Karpas-422 (cell line): Measurements from ENCODE around the gene ANP32A. TPM values are rescaled to one million over a fixed set of nuclear protein-coding genes. Genes with fewer than 3 reads are reported as not detected.

Source experiments
- DNase-seq: peaks from one replicate; pipeline ENCODE4 v3.0.0-alpha.2; 2015
- H2AFZ ChIP-seq: fragments of 200-600 bp; sonication (generic); 2 replicates; pipeline ENCODE4 v1.6.1; 2014; ENCODE audit warnings: antibody characterized with exemption, low read length, mixed read lengths
- H3K27ac ChIP-seq: fragments of 200-600 bp; sonication (generic); 2 replicates; pipeline ENCODE4 v1.5.1; 2014; ENCODE audit warnings: mild to moderate bottlenecking, low read length, moderate library complexity
- H3K27me3 ChIP-seq: fragments of 200-600 bp; sonication (generic); 2 replicates; pipeline ENCODE4 v1.6.1; 2014; ENCODE audit warnings: low read length, mixed read lengths
- H3K36me3 ChIP-seq: fragments of 200-600 bp; sonication (generic); 2 replicates; pipeline ENCODE4 v1.6.1; 2014; ENCODE audit warnings: low read length, mixed read lengths; ENCODE audit not compliant: insufficient read depth
- H3K4me1 ChIP-seq: fragments of 200-600 bp; sonication (generic); 2 replicates; pipeline ENCODE4 v1.6.1; 2014; ENCODE audit warnings: mild to moderate bottlenecking, low read length, mixed read lengths
- H3K4me2 ChIP-seq: fragments of 200-600 bp; sonication (generic); 2 replicates; pipeline ENCODE4 v1.6.1; 2014; ENCODE audit warnings: low read length, low read depth, mild to moderate bottlenecking; ENCODE audit not compliant: poor library complexity, severe bottlenecking
- H3K4me3 ChIP-seq: fragments of 200-600 bp; sonication (generic); 2 replicates; pipeline ENCODE4 v1.5.1; 2014; ENCODE audit warnings: mild to moderate bottlenecking, antibody characterized with exemption, low read length, mixed read lengths
- H3K79me2 ChIP-seq: fragments of 200-600 bp; sonication (generic); 2 replicates; pipeline ENCODE4 v1.6.1; 2014; ENCODE audit warnings: mild to moderate bottlenecking, low read length, mixed read lengths
- H3K9ac ChIP-seq: fragments of 200-600 bp; sonication (generic); 2 replicates; pipeline ENCODE4 v1.6.0; 2014; ENCODE audit warnings: low read length
- H3K9me2 ChIP-seq: fragments of 200-600 bp; sonication (generic), shearing (Covaris generic); replicated peaks from 2 replicates; pipeline ENCODE4 v1.6.0; 2014; ENCODE audit warnings: mild to moderate bottlenecking, low read length, moderate library complexity; ENCODE audit not compliant: insufficient read depth
- H3K9me3 ChIP-seq: fragments of 300-700, 200-600 bp; sonication (generic); 2 replicates; pipeline ENCODE4 v1.6.1; 2014; ENCODE audit warnings: low read length, mixed read lengths
- H4K20me1 ChIP-seq: fragments of 200-600 bp; sonication (generic); 2 replicates; pipeline ENCODE4 v1.6.1; 2014; ENCODE audit warnings: mild to moderate bottlenecking, antibody characterized with exemption, low read length, low read depth; ENCODE audit not compliant: insufficient read depth
- total RNA-seq: library from RNA; depleted of rRNA; stranded (reverse); fragments of >200 nt; shearing (Covaris generic); gene quantifications from 2 replicates; pipeline ENCODE4 v1.2.3, GENCODE V29; 2014; ENCODE audit warnings: low replicate concordance

Gene ANP32A
- total RNA-seq, 1 experiment from 2014 or later = 99.5 TPM

DNA sequence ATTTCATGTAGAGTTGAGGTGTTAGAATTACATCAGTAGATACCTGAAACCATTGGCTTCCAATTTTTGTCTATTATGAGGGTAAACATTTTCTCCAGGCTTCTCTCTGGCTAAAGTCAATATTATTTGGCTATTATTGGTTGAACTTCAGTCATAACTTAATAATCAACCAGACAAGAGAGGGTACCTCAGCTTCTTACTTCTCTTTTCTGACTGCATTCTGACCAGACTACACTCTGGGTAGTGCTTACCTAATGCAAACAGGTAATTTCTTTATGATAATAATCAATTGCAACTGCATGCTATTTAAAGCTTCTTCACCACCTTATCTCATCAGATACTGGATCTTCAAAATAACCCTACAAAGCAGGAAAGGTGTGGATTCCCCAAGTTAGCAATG is 85.1 kb downstream of the ANP32A start:
- Histone ChIP-seq H3K4me1 (peaks cover 5% of the 10 kb centered on the region), H3K27ac (no peak overlapping the region), H3K27me3 (no peaks in the 10 kb centered on the region), H3K79me2 (no peaks in the 10 kb centered on the region), H2AFZ (no peak overlapping the region), H3K4me2 (no peak overlapping the region), H3K9me2 (no peaks in the 10 kb centered on the region), H3K4me3 (no peak overlapping the region), H4K20me1 (no peaks in the 10 kb centered on the region), H3K9ac (no peak overlapping the region), H3K9me3 (no peaks in the 10 kb centered on the region), H3K36me3 (no peaks in the 10 kb centered on the region)
- peak; percentile 31 for DNase-seq

DNA sequence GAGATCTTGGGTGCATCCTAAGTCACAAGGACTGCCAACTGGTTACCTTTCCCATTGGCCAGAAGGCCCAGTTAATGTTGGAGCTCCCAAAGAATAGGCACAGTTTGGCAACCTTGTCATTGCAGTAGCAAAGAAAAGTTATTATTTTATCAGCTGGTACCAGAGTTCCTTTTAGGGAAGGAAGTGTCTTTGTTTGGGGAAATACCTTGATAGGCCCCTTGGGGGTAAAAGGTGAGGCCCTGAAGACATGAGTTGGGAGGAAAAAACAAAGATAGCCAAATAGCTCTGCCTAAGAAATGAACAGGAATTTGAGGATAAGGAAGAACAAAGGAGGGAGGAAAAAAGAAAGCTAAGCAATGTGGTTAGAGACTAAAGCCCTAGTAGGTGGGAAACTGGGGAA is 85.8 kb downstream of the ANP32A start:
- DNase-seq = peak; percentile 35
- Histone ChIP-seq H2AFZ (no peak overlapping the region), H4K20me1 (no peaks in the 10 kb centered on the region), H3K4me3 (no peak overlapping the region), H3K9me3 (no peaks in the 10 kb centered on the region), H3K36me3 (no peaks in the 10 kb centered on the region), H3K9ac (no peak overlapping the region), H3K27ac (no peak overlapping the region), H3K79me2 (no peaks in the 10 kb centered on the region), H3K4me2 (no peak overlapping the region), H3K27me3 (no peaks in the 10 kb centered on the region), H3K4me1 (peaks cover 5% of the 10 kb centered on the region), H3K9me2 (no peaks in the 10 kb centered on the region)

DNA sequence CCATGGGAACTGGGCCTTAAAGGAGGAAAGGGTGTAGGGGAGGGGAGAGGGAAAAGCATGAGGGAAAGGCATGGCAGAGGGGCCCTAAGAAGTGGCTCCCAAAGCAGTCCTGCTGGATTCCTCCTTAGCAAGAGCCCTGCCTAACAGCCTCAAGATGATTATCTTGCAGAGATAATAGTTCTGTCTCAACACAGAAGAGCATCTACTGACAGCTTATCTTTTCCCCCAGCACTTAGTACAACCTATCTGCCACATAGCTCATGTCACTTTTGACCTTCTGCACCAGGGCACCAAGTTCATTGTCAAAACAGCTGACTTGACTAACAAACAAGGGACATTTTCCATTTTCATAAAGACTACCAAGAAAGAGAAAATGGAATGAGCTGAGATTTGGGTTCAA is 86.3 kb downstream of the ANP32A start:
- Histone ChIP-seq H3K9ac (no peak overlapping the region), H3K4me1 (peaks cover 5% of the 10 kb centered on the region), H4K20me1 (no peaks in the 10 kb centered on the region), H3K79me2 (no peaks in the 10 kb centered on the region), H3K4me2 (no peak overlapping the region), H2AFZ (no peak overlapping the region), H3K4me3 (no peak overlapping the region), H3K27me3 (no peaks in the 10 kb centered on the region), H3K9me2 (no peaks in the 10 kb centered on the region), H3K27ac (no peak overlapping the region), H3K36me3 (no peaks in the 10 kb centered on the region), H3K9me3 (no peaks in the 10 kb centered on the region)
- peak; percentile 22 for DNase-seq

DNA sequence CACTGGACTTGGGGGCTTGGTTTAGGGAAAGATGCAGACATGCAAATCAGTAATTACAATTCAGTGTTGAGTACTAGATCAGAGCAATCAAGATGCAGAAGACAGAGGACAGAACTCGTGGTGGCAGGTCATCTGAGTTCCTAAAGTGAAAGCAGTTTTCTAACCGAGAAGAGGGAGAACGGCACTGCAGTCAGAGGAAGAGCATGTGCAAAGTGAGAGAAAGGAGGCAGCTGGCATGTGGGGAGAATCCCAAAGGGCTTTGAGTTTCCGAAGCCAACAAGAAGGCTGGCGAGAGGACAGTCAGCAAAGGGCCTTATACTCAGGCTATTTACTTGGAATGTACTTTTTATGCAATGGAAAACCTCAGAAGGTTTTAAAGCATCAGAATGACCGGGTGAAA is 87.0 kb downstream of the ANP32A start:
- Histone ChIP-seq H3K9me3 (no peaks in the 10 kb centered on the region), H3K27me3 (no peaks in the 10 kb centered on the region), H3K4me2 (peak overlapping the region; percentile 26), H3K9ac (no peak overlapping the region), H3K27ac (no peak overlapping the region), H4K20me1 (no peaks in the 10 kb centered on the region), H3K4me1 (peaks cover 5% of the 10 kb centered on the region), H2AFZ (no peak overlapping the region), H3K9me2 (no peaks in the 10 kb centered on the region), H3K79me2 (no peaks in the 10 kb centered on the region), H3K36me3 (no peaks in the 10 kb centered on the region), H3K4me3 (no peak overlapping the region)
- DNase-seq = peak; percentile 36

DNA sequence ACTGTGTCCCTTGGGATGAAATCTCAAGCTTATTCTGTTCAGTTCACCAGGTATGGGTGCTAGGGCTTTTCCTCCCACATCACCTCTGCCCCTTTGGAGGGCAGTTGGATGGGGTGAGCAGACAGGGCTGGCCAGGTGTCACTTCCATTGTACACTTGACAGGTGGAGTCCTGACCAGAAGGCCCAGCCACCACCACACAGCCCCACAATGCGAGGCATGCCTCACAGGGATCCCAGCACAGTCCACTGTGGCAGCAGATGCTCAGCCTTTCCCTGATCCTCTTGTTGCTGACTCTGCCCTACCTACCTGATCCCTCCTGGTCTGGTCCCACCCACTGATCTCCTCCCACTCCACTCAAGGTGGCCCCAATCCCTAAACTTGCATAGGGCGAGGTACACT is 88.2 kb downstream of the ANP32A start:
- Histone ChIP-seq H3K9me3 (no peaks in the 10 kb centered on the region), H3K4me1 (peaks cover 5% of the 10 kb centered on the region), H3K9ac (no peak overlapping the region), H3K79me2 (no peaks in the 10 kb centered on the region), H3K4me2 (no peak overlapping the region), H3K4me3 (no peak overlapping the region), H3K9me2 (no peaks in the 10 kb centered on the region), H2AFZ (no peak overlapping the region), H3K27ac (no peak overlapping the region), H3K36me3 (no peaks in the 10 kb centered on the region), H4K20me1 (no peaks in the 10 kb centered on the region; the same call in 1 of the 2 replicates), H3K27me3 (no peaks in the 10 kb centered on the region)
- no peak for DNase-seq

DNA sequence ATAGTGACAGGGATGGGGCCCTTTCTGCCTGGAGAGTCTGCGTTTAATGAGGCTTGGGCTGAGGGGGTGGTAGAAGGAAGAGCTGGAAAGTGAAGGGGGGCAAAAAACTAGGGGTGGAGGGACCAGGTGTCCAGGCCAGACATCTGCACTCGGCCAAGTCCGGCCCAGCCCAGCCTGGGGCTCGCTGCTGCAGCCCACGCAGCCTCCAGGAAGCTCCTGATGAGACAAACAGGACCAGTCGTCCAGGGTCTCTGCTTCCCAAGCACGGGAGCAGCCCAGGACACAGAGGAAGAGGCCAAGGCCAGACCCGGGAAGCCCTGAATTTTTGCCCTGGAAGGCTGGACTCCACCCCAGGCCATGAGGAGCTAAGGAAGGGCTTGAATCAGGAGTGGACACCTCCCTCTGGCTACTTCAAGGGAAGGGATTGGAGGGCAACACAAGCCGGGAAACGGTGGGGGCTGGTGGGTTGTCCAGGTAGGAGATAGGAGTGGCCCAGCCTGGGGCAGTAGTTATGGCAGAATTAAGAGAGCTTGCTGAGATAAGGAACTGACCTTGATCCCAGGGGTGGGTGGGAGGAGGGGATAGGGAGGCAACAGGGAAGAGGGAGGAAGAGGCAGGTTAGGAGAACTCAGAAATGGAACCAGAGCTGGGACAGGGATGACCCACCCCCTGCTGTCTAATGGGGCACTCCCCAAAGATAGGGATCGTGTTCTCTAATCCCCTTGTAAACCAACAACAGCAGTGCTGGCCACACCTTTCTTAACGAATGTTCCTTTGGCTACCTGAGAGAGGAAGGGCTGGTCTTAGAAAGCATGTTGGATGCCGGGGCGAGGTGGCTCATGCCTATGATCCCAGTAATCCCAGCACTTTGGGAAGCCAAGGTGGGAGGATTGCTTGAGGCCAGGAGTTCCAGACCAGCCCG is 89.5 kb downstream of the ANP32A start:
- no peaks in the 10 kb centered on the region for H3K79me2 ChIP-seq
- no peak overlapping the region for H3K4me2 ChIP-seq
- no peak for DNase-seq
- no peak overlapping the region for H3K9ac ChIP-seq
- no peaks in the 10 kb centered on the region for H3K9me3 ChIP-seq
- no peak overlapping the region for H3K4me3 ChIP-seq
- no peak overlapping the region for H2AFZ ChIP-seq
- no peak overlapping the region for H3K27ac ChIP-seq
- no peaks in the 10 kb centered on the region for H3K9me2 ChIP-seq
- peaks cover 5% of the 10 kb centered on the region for H3K4me1 ChIP-seq
- H3K36me3 ChIP-seq = no peaks in the 10 kb centered on the region
- H4K20me1 ChIP-seq = no peaks in the 10 kb centered on the region; the same call in 1 of the 2 replicates
- no peaks in the 10 kb centered on the region for H3K27me3 ChIP-seq

DNA sequence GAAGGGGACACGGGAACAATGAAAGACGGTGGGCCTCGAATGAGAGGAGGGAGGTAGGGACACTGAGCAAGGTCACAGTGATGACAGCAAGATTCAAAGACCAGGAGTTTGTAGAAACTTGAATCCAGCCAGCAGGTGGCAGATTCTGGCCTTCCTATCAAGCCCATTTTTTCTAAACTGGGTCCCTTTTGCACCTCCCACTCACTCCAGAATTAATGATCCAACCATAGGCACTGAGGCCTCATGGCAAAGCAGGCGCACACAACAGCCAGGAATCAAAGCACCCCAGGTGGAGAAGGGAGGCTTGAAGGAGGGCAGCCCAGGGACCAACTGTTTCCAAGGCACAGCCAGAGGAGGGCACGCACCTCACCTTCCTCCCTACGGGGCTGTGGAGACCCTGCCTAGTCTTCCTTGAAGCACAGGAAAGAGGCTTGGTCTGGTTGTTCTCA is 90.2 kb downstream of the ANP32A start:
- H3K27me3 ChIP-seq = no peaks in the 10 kb centered on the region
- no peak overlapping the region for H3K27ac ChIP-seq
- DNase-seq = peak; percentile 79

DNA sequence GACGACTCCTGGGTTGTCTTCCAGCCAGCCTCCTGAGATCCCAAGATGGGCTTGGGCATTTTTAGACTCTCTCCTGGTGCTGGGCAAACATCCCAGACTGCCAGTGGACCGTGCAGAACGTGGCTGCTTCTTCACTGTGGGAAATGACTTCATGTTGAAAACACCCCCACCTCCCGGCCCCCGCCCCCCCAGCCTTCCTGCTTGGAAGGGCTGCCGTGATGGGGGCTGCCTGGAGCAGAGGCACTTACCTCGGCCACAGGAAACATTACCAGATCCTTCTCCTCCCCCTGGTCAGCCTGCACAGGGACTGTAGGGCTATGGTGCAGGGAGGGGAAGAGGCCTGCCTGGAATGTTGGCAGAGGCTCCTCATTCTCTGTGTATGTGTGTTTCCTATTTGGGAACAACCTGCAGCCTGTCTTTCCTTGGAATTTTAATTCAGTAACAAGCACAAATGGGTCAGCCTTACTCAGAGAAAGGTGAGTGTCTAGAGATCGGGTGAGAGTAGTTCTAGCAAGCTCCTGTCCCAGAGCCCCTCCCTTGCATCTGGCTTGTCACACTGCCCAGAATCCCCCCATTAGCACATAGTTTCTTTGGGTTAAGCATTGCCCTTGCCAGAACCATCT is 90.8 kb downstream of the ANP32A start:
- H3K9ac ChIP-seq = no peak overlapping the region
- H3K4me3 ChIP-seq = no peak overlapping the region
- H3K79me2 ChIP-seq = no peaks in the 10 kb centered on the region
- H4K20me1 ChIP-seq = no peaks in the 10 kb centered on the region; the same call in 1 of the 2 replicates
- H3K4me2 ChIP-seq = no peak overlapping the region
- H2AFZ ChIP-seq = no peak overlapping the region
- H3K9me2 ChIP-seq = no peaks in the 10 kb centered on the region
- no peaks in the 10 kb centered on the region for H3K9me3 ChIP-seq
- H3K27ac ChIP-seq = no peak overlapping the region
- no peaks in the 10 kb centered on the region for H3K36me3 ChIP-seq
- DNase-seq = no peak
- no peaks in the 10 kb centered on the region for H3K27me3 ChIP-seq
- peaks cover 5% of the 10 kb centered on the region for H3K4me1 ChIP-seq

More for the DNA sequence above, 90.2 kb downstream of the ANP32A start:
- no peak overlapping the region for H2AFZ ChIP-seq
- H3K9ac ChIP-seq = no peak overlapping the region
- no peaks in the 10 kb centered on the region for H3K36me3 ChIP-seq
- H3K9me2 ChIP-seq = no peaks in the 10 kb centered on the region
- no peak overlapping the region for H3K4me3 ChIP-seq
- H3K9me3 ChIP-seq = no peaks in the 10 kb centered on the region
- H3K4me1 ChIP-seq = peaks cover 5% of the 10 kb centered on the region
- no peaks in the 10 kb centered on the region; the same call in 1 of the 2 replicates for H4K20me1 ChIP-seq
- no peak overlapping the region for H3K4me2 ChIP-seq
- H3K79me2 ChIP-seq = no peaks in the 10 kb centered on the region
